Measurements from ENCODE around the gene ANXA4.
"Not testable (repeated sequence)": the region's sequence is repeated elsewhere in the genome, so short reads cannot be mapped to it uniquely, and the experiment has no call there.

Gene ANXA4

DNA sequence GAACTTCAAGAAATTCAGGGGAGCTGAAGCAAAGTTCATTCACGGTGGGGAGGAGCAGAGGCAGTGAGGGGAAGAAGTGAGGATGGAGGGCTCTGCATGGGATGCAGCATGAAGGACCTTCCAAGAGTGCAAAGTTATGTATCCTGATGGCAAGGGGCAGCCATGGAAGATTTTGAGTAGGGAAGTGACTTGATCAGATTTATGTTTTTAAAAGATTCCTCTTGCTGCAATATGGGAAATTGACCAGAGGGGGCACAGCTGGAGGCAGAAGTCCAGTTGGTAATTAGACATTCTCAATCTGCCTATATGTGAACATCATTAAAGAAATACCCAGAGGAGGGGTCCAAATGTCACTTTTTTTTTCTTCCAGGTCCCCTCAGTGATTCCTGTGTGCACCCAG, 21.5 kb upstream of the ANXA4 start:
- DNase-seq (ENCODE audit: extremely low read depth in 1 of 2, low read depth in 1 of 2), result no peak

- no peak for DNase-seq (ENCODE audit: extremely low read depth in 1 of 2, low read depth in 1 of 2)
These were observed 20.9 kb upstream of the ANXA4 start for GRCh38 chr2:69721022-69721421.

DNA sequence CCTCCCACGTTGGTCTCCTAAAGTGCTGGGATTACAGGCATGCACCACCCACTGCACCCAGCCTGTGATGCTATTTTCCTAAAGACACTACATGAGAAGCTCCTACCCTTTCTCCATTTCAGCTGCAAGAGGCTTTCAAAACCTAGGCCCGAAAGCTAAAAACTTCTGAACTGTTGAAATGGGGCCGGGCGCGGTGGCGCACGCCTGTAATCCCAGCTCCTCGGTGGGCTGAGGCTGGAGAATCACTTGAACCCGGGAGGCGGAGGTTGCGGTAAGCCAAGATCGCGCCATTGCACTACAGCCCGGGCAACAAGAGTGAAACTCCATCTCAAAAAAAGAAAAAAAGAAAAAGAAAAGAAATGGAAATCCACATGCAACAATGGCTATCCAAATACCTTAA, 18.1 kb upstream of the ANXA4 start:
- DNase-seq (ENCODE audit: extremely low read depth in 1 of 2, low read depth in 1 of 2), result no peak

DNA sequence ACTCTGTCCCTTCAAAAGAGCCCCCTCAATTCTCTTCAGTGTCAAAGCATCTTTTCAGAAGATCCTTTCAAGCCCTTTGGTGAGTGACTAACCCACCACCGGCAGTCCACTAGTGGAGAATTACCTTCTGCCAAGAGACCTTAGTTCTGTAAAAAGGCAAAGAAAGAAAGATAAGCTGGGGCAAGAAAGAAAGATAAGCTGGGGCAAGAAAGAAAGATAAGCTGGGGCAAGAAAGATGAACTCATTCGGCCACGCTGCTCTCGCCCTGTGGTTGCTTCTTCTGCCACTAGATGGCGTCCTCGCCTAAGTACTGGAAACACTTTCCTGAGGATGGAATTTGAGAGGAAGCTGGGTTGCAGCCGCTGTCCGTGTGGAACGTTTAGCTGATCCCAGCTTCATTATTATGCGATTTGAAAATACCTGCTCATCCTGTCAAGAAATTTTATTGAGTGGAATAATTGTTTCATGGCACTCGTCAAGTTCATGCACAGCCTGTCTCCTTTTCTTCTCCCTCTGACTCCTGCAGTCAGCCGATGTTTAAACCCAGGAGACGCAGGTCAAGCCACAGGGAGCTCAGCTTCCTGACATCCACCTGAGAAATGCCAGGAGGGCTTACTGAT, 17.3 kb upstream of the ANXA4 start:
- DNase-seq (ENCODE audit: extremely low read depth in 1 of 2, low read depth in 1 of 2), result peak; percentile 45 to 71

- no peak for DNase-seq (ENCODE audit: extremely low read depth in 1 of 2, low read depth in 1 of 2)
These were observed 16.1 kb upstream of the ANXA4 start for GRCh38 chr2:69725706-69726360.

DNA sequence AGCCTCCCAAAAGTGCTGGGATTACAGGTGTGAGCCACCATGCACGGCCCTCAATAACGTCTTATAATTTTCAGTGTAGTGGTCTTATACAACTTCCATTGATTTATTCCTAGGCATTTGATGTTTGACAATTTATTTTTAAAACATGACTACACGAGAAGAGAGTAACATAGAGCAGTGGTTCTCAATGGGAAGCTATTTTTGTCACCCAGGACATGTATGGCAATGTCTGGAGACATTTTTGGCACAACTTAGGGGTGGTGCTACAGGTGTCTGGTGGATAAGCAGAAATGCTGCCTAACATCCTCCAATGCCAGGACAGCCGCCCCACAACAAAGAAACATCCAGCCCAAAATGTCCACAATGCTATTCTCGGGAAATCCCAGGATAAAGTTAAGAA, 12.7 kb upstream of the ANXA4 start:
- DNase-seq (ENCODE audit: extremely low read depth in 1 of 2, low read depth in 1 of 2), result no peak

DNA sequence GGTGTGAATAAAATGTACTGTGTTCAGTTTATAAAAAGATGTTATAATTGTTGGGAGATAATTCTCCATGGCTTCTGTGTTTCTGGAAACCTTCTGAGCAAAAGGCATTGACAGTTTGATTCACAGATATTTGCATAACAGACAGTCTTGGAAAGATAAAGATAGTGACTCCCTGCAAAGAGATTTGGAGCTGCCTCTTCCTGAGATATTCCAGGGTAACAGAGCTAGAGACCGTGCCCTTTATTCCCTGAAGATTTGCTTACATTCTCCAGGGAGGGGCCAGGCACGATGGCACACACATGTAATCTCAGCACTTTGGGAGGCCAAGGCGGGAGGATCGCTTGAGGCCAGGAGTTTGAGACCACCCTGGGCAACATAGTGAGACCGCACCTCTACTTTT, 12.2 kb upstream of the ANXA4 start:
- DNase-seq (ENCODE audit: extremely low read depth in 1 of 2, low read depth in 1 of 2), result no peak

GRCh38 chr2:69731147-69731970, 10.6 kb upstream of the ANXA4 start:
- no peak for DNase-seq (ENCODE audit: extremely low read depth in 1 of 2, low read depth in 1 of 2)

- DNase-seq (ENCODE audit: extremely low read depth in 1 of 2, low read depth in 1 of 2), result no peak
These were observed 8.4 kb upstream of the ANXA4 start for GRCh38 chr2:69733342-69734034.

GRCh38 chr2:69734035-69734611, 7.8 kb upstream of the ANXA4 start:
- DNase-seq (ENCODE audit: extremely low read depth in 1 of 2, low read depth in 1 of 2), result no peak

DNA sequence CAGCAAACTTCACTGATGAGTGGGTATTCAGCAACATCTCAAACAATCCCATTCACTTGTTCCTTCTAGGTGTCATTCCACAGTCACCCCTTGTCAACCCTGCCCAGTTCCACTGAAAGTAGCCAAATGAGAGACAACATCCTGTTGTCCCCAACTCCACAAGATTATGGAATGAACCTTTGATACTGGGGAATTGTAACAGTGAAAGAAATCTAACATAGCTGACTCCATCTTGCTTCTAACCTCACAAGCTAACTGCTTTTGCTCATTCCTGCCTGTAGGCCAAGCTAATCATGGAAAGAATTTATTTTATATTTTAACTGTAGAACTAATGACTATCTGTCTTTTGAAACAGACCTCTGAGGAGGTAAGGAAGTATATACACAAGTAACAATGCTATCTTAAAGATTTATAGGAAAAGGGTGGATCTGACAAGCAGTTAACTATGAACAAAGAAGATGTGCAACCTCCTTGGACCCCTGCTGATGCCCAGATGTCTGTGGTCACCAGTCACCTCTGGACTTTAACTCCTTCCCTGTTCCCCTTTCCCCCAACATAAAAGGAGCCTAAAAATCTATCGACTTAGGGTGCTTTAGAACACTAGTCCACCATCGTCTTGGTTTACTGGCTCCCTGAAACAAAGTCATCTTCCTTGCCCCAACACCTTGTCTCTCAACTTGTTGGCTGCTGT, 6.9 kb upstream of the ANXA4 start:
- no peak for DNase-seq (ENCODE audit: extremely low read depth in 1 of 2, low read depth in 1 of 2)

DNA sequence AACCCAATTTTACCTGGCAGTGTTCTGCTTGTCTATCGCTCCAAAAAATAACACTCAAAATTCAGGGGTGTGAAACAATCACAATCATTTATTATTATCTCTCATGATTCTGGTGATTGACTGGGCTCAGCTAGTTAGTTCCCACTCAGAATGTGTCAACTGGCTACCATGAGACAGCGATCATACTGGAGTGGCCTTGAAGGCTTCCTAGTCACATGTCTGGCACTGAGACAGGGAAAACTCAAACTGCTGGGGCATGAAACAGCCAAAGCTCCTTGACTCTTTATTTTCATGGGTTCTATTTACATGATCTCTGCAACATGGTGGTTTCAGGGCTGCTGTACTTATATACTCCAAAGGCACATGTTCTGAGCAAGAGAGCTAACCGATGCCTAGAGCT, 6.2 kb upstream of the ANXA4 start:
- no peak for DNase-seq (ENCODE audit: extremely low read depth in 1 of 2, low read depth in 1 of 2)

- DNase-seq (ENCODE audit: extremely low read depth in 1 of 2, low read depth in 1 of 2), result not testable (repeated sequence)
These were observed 3.8 kb upstream of the ANXA4 start for GRCh38 chr2:69738149-69738548.

DNA sequence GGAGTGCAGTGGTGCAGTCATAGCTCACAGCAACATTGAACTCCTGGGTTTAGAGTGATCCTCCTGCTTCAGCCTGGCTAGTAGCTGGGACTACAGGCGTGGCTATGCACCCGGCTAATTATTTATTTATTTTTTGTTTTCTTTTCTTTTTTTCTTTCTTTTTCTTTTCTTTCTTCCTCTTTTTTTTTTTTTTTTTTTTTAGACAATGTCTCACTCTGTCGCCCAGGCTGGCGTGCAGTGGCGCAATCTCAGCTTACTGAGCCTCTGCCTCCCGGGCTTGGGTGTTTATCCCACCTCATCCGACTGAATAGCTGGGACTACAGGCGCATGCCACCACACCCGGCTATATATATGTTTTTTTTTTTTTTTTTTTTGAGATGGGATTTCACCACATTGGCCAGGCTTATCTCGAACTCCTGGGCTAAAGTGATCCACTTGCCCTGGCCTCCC, 1.4 kb upstream of the ANXA4 start:
- no peak for DNase-seq (ENCODE audit: extremely low read depth in 1 of 2, low read depth in 1 of 2)

DNA sequence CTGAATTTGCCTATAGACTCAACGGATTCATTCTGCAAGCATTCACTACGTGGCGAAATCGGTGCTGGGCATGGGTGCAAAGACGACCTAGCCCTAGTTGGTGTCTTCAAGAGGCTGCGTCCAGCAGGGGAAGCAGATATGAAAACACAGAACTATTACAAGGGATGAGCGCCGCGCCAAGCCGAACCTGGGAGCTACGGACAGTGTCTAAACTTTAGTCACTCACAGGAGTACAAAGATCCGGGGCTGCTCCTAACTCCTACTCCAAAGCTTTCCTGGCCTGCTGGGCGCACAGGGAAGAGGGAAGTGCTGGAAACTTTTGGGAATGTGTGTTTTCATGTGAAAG, 732 bp upstream of the ANXA4 start:
- DNase-seq (ENCODE audit: extremely low read depth in 1 of 2, low read depth in 1 of 2), result no peak

GRCh38 chr2:69742322-69742952, 503 bp downstream of the ANXA4 start:
- peak in 1 of 2 donors; percentile 2 for DNase-seq (ENCODE audit: extremely low read depth in 1 of 2, low read depth in 1 of 2)

DNA sequence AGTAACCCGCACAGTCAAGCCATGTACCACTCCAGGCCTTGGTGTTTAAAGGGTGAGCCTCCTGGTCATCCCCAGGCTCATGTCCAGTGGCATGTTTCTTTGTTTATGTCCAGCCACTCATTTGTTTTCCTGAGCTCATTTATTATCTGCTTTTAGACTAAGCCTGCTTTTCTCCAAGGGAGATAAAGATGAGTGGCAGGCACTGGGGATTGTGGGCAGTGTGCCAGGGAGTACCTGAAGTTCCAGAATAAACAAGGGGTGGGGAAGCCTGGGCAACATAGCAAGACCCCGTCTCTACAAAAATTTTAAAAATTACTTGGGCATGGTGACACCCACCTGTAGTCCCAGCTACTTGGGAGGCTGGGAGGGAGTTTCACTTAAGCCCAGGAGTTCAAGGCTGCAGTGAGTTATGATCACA, 1.9 kb downstream of the ANXA4 start:
- no peak for DNase-seq (ENCODE audit: extremely low read depth in 1 of 2, low read depth in 1 of 2)

DNA sequence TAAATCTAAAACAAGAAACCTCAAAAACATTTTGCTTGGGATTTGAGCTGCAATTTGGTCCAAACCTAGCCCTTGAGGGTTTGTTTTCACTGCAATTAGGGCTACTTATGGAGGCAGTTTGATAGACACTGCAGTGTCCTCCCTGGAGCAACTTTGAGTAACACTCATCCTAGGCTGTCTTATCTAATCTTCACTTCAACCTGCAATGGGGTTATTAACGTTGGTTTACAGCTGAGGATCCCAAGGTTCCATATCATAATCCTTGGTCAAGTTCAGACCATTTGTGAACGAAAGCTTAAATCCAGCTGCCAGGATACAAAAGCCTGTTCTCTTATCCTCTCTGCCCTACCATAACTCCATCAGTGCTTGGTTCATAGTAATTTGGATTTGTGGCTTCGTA, 2.5 kb downstream of the ANXA4 start:
- no peak for DNase-seq (ENCODE audit: extremely low read depth in 1 of 2, low read depth in 1 of 2)

DNA sequence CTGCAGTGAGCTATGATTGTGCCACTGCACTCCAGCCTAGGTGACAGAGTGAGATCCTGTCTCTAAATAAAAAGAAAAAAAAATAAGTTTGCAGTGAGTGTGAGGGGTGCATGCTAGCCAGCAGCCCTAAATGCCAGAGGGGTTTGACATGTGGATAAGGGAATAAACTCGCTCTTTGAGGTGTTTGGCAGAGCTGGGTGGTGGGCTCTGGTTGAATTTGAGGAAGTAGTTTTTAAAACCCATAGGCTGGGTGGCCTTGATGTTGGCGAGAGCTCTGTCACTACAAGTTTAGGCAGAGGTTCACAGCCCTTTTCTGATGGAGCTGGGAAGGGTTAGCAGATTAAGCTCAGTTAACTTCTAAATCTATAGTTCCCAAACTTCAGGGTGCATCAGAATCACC, 3.1 kb downstream of the ANXA4 start:
- DNase-seq (ENCODE audit: extremely low read depth in 1 of 2, low read depth in 1 of 2), result no peak

GRCh38 chr2:69750246-69750645, 8.3 kb downstream of the ANXA4 start:
- DNase-seq (ENCODE audit: extremely low read depth in 1 of 2, low read depth in 1 of 2), result no peak

Measured in stimulated activated CD8-positive, alpha-beta memory T cell treated with anti-CD3 and anti-CD28 coated beads, Interleukin-7, amount 100 ng/mL, for 48 hours (primary cell).